HEK293 (cell line): Measurements from ENCODE around the gene ACADSB.

ENCODE experiments used
- CTCF ChIP-seq: fragments of 450-650 bp; formaldehyde crosslinking; IDR thresholded peaks from 2 replicates; pipeline ENCODE4 v1.5.1; 2016; ENCODE audit warnings: missing biosample characterization, missing genetic modification characterization
- TCF7L2 ChIP-seq: IDR thresholded peaks from 2 replicates; pipeline ENCODE4 v1.6.1; 2011; ENCODE audit warnings: low read depth, mild to moderate bottlenecking, inconsistent platforms, low read length, moderate library complexity, borderline replicate concordance
- ZNF132 ChIP-seq: fragments of 450-650 bp; formaldehyde crosslinking; IDR thresholded peaks from 2 replicates; pipeline ENCODE4 v1.5.1; 2017; ENCODE audit warnings: missing biosample characterization, missing genetic modification characterization, borderline replicate concordance
- ZNF214 ChIP-seq: fragments of 450-650 bp; formaldehyde crosslinking; IDR thresholded peaks from 2 replicates; pipeline ENCODE4 v1.5.1; 2017; ENCODE audit warnings: missing biosample characterization, mild to moderate bottlenecking, missing genetic modification characterization, borderline replicate concordance
- ZNF366 ChIP-seq: fragments of 450-650 bp; formaldehyde crosslinking; conservative IDR thresholded peaks from 2 replicates; pipeline ENCODE4 v1.5.1; 2016; ENCODE audit warnings: missing biosample characterization, missing genetic modification characterization
- ZNF707 ChIP-seq: fragments of 450-650 bp; formaldehyde crosslinking; IDR thresholded peaks from 2 replicates; pipeline ENCODE4 v1.5.1; 2016; ENCODE audit warnings: missing biosample characterization, missing genetic modification characterization
- TF ChIP-seq, protein P1 (sequence below): fragments of 450-650 bp; formaldehyde crosslinking; IDR thresholded peaks from 2 replicates; pipeline ENCODE4 v1.5.1; 2016; ENCODE audit warnings: missing biosample characterization, missing genetic modification characterization
- TF ChIP-seq, protein P2 (sequence below): fragments of 450-650 bp; formaldehyde crosslinking; IDR thresholded peaks from 2 replicates; pipeline ENCODE4 v1.5.1; 2016; ENCODE audit warnings: missing biosample characterization, missing genetic modification characterization, low read depth

DNA sequence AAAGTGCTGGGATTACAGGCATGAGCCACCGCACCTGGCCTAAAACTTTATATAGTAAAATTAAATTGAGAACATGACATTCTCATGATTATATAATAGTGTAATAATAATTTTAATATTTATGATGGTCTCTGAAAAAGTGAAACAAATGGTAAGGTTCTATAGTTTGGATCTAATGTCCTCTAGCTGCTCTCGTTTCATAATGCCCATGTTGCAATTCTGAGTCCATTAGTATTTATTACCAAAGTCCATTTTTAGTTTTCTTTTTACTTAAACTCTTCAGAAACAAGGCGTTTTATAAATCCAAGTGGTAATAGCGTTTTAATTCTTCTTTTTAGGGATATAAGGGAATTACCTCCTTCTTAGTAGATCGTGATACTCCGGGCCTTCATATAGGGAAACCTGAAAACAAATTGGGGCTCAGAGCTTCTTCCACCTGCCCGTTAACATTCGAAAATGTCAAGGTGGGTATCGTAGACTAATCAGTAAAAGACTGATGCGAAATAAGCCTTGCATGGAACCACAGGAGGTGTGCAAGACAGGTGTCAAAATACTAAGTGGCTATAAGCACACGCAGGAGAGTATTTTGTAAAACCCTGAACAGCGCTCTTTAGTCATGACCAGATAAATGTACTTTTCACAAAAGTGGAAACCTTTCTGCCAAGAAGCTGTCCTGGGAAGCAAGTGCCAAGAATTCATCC lies 34.1 kb downstream of the ACADSB start:
- TF ChIP-seq ZNF366 (tag by site-specific recombination) (no peak), CTCF (tag by site-specific recombination) (no peak), ZNF214 (tag by site-specific recombination) (no peak), TCF7L2 (no peak), ZNF707 (tag by site-specific recombination) (no peak), ZNF132 (tag by site-specific recombination) (no peak)
- TF ChIP-seq, protein P1, sequence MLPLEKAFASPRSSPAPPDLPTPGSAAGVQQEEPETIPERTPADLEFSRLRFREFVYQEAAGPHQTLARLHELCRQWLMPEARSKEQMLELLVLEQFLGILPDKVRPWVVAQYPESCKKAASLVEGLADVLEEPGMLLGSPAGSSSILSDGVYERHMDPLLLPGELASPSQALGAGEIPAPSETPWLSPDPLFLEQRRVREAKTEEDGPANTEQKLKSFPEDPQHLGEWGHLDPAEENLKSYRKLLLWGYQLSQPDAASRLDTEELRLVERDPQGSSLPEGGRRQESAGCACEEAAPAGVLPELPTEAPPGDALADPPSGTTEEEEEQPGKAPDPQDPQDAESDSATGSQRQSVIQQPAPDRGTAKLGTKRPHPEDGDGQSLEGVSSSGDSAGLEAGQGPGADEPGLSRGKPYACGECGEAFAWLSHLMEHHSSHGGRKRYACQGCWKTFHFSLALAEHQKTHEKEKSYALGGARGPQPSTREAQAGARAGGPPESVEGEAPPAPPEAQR (tag by site-specific recombination) = no peak
- TF ChIP-seq, protein P2, sequence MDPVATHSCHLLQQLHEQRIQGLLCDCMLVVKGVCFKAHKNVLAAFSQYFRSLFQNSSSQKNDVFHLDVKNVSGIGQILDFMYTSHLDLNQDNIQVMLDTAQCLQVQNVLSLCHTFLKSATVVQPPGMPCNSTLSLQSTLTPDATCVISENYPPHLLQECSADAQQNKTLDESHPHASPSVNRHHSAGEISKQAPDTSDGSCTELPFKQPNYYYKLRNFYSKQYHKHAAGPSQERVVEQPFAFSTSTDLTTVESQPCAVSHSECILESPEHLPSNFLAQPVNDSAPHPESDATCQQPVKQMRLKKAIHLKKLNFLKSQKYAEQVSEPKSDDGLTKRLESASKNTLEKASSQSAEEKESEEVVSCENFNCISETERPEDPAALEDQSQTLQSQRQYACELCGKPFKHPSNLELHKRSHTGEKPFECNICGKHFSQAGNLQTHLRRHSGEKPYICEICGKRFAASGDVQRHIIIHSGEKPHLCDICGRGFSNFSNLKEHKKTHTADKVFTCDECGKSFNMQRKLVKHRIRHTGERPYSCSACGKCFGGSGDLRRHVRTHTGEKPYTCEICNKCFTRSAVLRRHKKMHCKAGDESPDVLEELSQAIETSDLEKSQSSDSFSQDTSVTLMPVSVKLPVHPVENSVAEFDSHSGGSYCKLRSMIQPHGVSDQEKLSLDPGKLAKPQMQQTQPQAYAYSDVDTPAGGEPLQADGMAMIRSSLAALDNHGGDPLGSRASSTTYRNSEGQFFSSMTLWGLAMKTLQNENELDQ (tag by site-specific recombination) = no peak
